Fibroblast of gingiva (primary cell): Measurements from ENCODE around the gene GLB1L3.

ENCODE experiments used
- DNase-seq: peaks from one replicate; pipeline ENCODE4 v3.0.0-alpha.2; 2011; ENCODE audit warnings: low read depth

GLB1L3 gene

DNA sequence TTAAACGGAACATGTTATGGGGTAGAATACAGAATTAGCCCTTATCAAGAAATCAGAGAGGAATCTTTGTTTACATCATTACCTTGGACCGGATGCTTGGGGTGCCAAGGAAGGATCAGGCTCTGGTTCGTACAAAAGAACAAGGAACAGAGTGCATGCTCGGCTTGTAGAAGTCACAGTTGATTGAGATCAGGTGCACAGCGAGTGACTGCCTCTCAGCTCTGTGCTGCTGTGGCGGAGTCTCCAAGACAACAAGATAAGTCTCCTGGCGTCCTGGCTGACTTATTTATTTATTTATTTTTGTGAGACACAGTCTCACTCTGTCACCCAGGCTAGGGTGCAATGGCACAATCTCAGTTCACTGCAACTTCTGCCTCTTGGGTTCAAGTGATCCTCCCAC is 87.4 kb downstream of the GLB1L3 start:
- no peak for DNase-seq

DNA sequence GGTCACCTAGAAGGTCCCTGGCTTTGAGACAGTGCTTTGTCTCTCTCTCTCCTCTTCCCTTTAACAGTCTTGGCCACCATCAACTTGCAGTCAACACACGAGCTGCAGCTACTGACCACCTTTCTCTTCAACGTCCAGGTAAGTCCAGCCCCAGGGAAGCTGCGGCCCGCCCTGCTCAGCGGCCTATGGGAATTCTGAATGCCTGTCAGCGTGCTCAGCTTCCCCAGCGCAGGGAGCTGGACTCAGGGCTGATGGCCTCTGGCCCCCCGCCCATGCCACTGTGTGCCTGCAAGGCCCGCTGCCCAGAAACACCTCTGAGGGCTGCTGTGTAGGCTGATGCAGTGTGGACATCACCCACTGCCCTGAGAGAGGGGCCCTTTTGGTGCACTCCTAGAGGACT is 88.1 kb downstream of the GLB1L3 start:
- DNase-seq, result no peak

DNA sequence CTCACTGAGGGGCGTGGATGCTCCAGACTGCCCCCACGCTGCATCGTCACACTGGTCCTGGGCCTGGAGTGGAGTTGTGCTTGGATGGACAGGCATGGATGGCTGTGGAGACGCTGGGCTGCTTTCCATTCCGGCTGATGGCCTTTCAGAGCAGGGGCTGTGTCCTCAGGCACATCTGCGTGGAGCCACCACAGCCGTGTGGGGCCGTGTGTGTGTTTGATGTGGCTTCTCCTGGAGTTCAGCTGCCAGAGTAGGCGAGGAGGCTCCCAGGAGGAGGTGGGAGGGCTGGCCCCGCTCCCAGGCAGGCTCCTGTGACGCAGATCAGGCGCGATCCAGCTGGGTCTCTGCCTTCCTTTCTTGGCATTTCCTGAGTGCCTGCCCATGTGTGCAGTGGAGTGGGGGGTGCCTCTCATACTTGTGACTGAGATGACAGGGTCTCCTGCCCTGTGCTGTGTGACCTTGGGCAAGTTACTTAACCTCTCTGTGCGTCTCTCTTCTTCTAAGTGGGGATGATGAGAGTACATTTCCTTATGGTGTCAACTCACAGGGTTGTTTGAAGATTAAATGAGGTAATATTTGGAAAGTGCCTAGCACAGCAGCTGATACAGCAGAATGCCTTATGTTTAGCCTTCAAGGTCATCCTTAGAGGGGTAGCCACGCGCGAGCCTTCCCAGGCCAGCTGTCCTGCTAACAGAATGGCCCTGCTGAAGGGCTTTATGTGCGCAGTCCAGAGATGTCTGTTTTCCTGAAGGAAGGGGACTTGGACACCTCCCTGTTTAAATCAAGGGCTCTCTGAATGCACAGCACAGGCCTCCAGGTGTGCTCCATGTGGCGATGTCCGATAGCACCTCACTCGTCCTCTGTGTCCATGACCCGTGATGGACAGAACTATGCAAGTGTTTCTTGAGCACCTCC is 89.1 kb downstream of the GLB1L3 start:
- no peak for DNase-seq

- DNase-seq, result no peak
These were observed 90.1 kb downstream of the GLB1L3 start for GRCh38 chr11:134366254-134366653.

GRCh38 chr11:134367781-134368180 is 91.6 kb downstream of the GLB1L3 start:
- no peak for DNase-seq
